Stimulated activated CD4-positive, alpha-beta T cell treated with anti-CD3 and anti-CD28 coated beads, Interleukin-2, amount 100 ng/mL, for 4 hours (primary cell): ENCODE results near the gene SPATA6L.

ENCODE experiments used
- DNase-seq: peaks from one replicate; pipeline ENCODE4 v3.0.0-alpha.2; 2020; ENCODE audit warnings: low read depth

Gene SPATA6L

GRCh38 chr9:4584636-4585035 lies 81.6 kb downstream of the SPATA6L start:
- no peak for DNase-seq

- no peak for DNase-seq
These were observed 83.3 kb downstream of the SPATA6L start for GRCh38 chr9:4583001-4583400.

GRCh38 chr9:4581861-4582565 lies 84.3 kb downstream of the SPATA6L start:
- DNase-seq: no peak

- no peak for DNase-seq
These were observed 85.1 kb downstream of the SPATA6L start for GRCh38 chr9:4581035-4581760.

GRCh38 chr9:4579001-4579400 lies 87.3 kb downstream of the SPATA6L start:
- DNase-seq: no peak

GRCh38 chr9:4576448-4576847 lies 89.8 kb downstream of the SPATA6L start:
- no peak for DNase-seq

- no peak for DNase-seq
These were observed 90.3 kb downstream of the SPATA6L start for GRCh38 chr9:4575997-4576396.

GRCh38 chr9:4574657-4575243 lies 91.5 kb downstream of the SPATA6L start:
- DNase-seq: no peak

- no peak for DNase-seq
These were observed 92.5 kb downstream of the SPATA6L start for GRCh38 chr9:4573634-4574389.

- no peak for DNase-seq
These were observed 93.1 kb downstream of the SPATA6L start for GRCh38 chr9:4573176-4573575.

- no peak for DNase-seq
These were observed 94.0 kb downstream of the SPATA6L start for GRCh38 chr9:4572184-4572826.

- DNase-seq: no peak
These were observed 97.2 kb downstream of the SPATA6L start for GRCh38 chr9:4569101-4569500.

- no peak for DNase-seq
These were observed 98.7 kb downstream of the SPATA6L start for GRCh38 chr9:4567601-4568000.

- no peak for DNase-seq
These were observed 99.5 kb downstream of the SPATA6L start for GRCh38 chr9:4566806-4567205.

GRCh38 chr9:4563105-4563504 lies 103.2 kb downstream of the SPATA6L start:
- no peak for DNase-seq

- no peak for DNase-seq
These were observed 106.8 kb downstream of the SPATA6L start for GRCh38 chr9:4559261-4560182.

GRCh38 chr9:4558371-4558998 lies 107.8 kb downstream of the SPATA6L start:
- DNase-seq: no peak

GRCh38 chr9:4555236-4555635 lies 111.0 kb downstream of the SPATA6L start:
- no peak for DNase-seq

GRCh38 chr9:4553951-4554381 lies 112.3 kb downstream of the SPATA6L start:
- DNase-seq: no peak

GRCh38 chr9:4550777-4551484 lies 115.3 kb downstream of the SPATA6L start:
- no peak for DNase-seq
